GM18861 (cell line): Measurements from ENCODE around the gene PCDHB15.
"Not testable (repeated sequence)": the region's sequence is repeated elsewhere in the genome, so short reads cannot be mapped to it uniquely, and the experiment has no call there.

Experiments used
- ATAC-seq: cut with Tn5 transposase; IDR thresholded peaks from one replicate; pipeline ENCODE4 v1.9.1; 2021; ENCODE audit not compliant: unreplicated experiment

The PCDHB15 gene

DNA sequence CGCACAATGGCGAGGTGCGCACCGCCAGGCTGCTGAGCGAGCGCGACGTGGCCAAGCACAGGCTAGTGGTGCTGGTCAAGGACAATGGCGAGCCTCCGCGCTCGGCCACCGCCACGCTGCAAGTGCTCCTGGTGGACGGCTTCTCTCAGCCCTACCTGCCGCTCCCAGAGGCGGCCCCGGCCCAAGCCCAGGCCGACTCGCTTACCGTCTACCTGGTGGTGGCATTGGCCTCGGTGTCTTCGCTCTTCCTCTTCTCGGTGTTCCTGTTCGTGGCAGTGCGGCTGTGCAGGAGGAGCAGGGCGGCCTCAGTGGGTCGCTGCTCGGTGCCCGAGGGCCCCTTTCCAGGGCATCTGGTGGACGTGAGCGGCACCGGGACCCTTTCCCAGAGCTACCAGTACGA is 2.2 kb downstream of the PCDHB15 start:
- ATAC-seq = not testable (repeated sequence)

DNA sequence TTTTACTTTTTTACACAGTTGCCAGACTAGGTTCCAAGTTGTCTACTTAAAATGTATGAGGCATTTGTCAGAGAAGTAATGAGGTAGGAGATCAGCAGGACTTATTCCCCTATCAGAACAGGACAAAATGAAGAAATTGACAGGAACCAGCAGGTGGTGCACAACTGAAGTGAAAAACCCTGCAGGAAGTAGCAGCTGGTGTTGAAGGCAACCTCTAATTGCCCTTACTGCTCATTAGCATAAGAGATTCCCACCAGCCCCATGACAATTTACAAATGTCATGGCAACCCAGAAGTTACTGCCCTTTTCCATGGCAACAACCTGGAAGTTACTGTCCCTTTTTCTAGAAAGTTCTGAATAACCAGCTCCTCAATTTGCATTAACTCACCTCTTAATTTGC is 5.4 kb downstream of the PCDHB15 start:
- ATAC-seq = no peak

DNA sequence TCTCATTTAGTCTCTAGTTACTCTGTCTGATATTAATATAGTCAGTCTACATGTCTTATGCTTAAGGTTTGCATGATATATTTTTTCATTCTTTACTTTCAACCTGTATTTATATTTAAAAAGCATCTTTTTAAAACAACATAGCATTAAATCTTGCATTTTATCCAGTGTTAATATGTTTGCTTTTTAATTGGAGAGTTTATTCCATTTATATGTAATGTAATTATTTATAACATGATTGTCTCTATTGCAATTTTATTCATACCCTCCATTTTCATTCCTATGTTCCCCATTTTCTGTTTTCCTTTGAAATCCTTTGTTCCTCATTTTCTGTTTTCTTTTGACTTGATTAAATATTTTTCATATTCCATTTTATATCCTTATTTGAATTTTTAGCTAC is 13.3 kb downstream of the PCDHB15 start:
- ATAC-seq = no peak

DNA sequence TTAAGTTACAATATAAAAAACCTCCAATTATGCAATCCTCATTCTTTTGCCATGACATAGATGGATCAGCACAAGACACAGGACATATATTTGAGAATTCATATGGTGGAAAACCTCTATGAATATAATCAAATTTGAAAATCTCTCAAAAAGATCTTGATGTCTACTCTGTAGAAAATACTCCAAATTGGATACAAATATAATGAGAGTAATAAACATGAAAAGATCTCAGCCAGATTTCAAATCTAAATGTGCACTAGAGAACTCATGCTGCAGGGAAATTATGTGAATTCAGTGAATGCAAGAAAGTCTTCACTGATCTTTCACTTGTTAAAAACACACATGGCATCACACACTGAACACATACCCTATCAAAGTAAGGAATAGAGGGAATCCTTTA is 13.8 kb downstream of the PCDHB15 start:
- ATAC-seq = no peak

DNA sequence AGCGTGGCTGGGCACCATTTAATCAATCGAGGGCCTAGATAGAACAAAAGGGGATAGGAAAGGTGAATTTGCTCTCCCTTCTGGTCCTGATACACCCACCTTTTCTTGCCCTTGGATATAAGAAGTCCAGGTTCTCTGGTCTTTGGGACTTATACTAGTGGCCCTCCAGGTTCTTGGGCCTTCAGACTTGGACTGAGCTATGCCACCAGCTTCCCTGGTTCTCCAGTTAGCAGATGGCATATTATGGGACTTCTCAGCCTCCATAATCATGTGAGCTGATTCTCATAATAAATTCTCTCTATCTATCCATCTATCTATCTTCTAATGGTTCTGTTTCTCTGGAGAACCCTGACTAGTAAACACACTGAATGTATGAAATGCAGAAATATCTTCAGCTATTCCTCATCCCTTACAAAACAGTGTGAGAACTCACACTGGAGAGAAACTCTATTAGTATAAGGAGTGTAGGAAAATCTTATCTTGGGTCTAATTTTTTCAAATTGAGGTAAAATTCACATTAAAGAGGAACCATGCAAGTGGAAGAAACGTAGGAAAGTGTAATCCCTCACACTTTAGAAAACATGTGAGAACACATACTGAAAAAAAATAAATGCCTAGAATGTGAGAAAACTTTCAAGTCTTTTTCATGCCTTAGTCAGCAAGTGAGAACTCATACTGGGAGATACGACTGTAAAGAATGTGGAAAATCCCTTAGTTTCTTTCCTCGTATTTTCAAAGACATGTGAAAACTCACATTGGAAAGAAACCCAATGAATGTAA is 15.5 kb downstream of the PCDHB15 start:
- no peak for ATAC-seq

DNA sequence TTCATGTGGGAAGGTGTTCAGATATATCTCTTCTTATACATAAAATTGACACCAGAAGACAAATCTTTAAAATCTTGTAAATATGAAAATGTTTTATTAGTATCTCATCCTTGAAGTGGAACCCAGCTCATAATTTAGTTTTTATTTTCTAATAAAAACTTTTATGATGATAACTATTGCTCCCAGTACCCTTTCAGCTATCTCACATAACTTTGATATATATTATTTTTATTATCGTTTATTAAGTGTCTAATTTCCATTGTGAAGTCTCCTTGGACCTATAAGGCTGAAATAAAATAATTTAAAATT is 16.0 kb downstream of the PCDHB15 start:
- ATAC-seq = no peak

DNA sequence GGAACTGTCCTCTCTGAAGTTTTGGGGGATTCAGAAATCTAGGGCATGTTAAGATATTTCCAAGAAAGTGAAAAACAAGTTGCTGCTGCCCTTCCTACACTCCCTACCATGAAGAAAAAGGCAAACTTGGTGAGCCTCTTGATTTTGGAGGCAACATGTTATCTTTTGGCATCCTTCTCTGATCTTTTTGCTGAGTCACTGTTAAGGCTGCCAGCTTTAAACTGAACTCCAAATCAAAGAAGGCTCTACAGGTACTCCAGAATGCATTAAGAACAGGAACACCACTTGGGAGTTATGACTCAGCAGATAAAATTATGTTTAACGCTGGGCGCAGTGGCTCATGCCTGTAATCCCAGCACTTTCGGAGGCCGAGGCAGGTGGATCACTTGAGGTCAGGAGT is 24.0 kb downstream of the PCDHB15 start:
- ATAC-seq = no peak

DNA sequence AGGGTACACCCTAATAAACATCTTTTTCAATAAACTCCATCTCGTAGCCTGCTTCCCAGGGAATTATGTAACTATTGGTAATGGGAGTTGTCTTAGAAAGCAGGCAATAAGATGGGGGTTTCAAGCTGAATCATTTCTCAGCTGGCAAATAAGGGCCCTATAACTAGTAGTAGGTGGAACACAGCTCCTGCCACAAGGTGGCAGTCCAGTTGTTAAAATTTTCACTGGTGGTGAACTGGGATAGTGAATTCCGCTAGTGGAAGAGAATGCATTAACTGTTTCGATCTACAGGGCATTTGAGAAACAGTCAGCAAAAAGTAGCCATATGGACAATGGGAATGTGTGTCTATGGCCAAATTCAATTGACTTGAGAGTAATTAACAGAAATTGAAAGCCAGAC is 27.7 kb downstream of the PCDHB15 start:
- ATAC-seq = no peak

DNA sequence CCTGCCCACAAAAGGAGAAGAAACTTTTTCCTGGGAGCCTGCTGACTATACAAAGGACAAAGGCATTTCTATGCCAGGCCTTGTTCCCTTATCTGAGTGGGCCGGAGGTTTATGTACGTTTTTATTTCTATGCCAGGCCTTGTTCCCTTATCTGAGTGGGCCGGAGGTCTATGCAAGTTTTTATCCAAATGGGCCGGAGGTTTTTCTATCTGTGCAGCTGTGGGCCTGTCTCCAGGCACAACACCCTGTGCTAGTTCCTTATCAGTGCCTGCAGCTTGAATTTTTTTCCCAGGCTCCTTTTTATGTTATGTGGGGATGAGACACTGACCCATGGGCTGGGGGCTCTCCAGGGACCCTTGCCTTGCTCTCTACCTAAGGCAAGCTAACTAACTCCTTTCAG is 53.2 kb downstream of the PCDHB15 start:
- no peak for ATAC-seq
